Vagina (tissue), 2 donors: ENCODE measurements around the gene VAMP3. TPM values are rescaled to one million over a fixed set of nuclear protein-coding genes. Genes with fewer than 3 reads are reported as not detected.

Source experiments
- DNase-seq, 2 donors: peaks; one replicate each; pipeline ENCODE4 v3.0.0-alpha.2; 2017; ENCODE audit errors: extremely low spot score in 2 of 2
- H3K27ac ChIP-seq: fragments of 200-600 bp; sonication (generic); one replicate; pipeline ENCODE4 v1.5.1; 2019
- H3K27me3 ChIP-seq: fragments of 200-600 bp; sonication (generic); one replicate; pipeline ENCODE4 v1.5.1; 2019
- H3K36me3 ChIP-seq, 2 donors: fragments of 200-600 bp; sonication (generic); one replicate each; pipeline ENCODE4 v1.5.1; 2017 to 2019
- H3K4me1 ChIP-seq: fragments of 200-600 bp; sonication (generic); one replicate; pipeline ENCODE4 v1.5.1; 2019
- H3K4me3 ChIP-seq, 2 donors: fragments of 200-600 bp; sonication (generic); 1 replicate in 1 of 2; 2 replicates in 1 of 2; pipeline ENCODE4 v1.5.1; 2016 to 2019
- H3K9me3 ChIP-seq: fragments of 200-600 bp; sonication (generic); one replicate; pipeline ENCODE4 v1.5.1; 2019
- CTCF ChIP-seq, 3 experiments: fragments of 450-650 bp in 2 of 3; fragments of 200-600 bp in 1 of 3; sonication (generic) in 1 of 3; IDR thresholded peaks; one replicate each; pipeline ENCODE4 v1.5.1; 2017 to 2019; ENCODE audit warnings: antibody characterized with exemption in 3 of 3, mild to moderate bottlenecking in 2 of 3, moderate library complexity in 2 of 3
- POLR2A ChIP-seq, 2 donors: fragments of 450-650 bp; IDR thresholded peaks; one replicate each; pipeline ENCODE4 v1.6.1; 2017; ENCODE audit warnings: antibody characterized with exemption in 2 of 2, mild to moderate bottlenecking in 2 of 2, moderate library complexity in 2 of 2
- POLR2AphosphoS5 ChIP-seq, 2 donors: sonication (generic); formaldehyde crosslinking; IDR thresholded peaks; one replicate each; pipeline ENCODE4 v1.9.0; 2017; ENCODE audit warnings: antibody characterized with exemption in 2 of 2, mild to moderate bottlenecking in 2 of 2, low read depth in 1 of 2; ENCODE audit not compliant: insufficient read depth in 1 of 2
- intact Hi-C: fragments of 100-400 bp; cut with DNase I; formaldehyde crosslinking; loops from one replicate; pipeline ENCODE4 v1.15.1; 2023
- total RNA-seq: library from RNA; depleted of rRNA; stranded (reverse); fragments of >200 nt; gene quantifications from one replicate; pipeline ENCODE4 v1.2.3, GENCODE V29; 2016

The VAMP3 gene
- total RNA-seq, 1 donor from 2014 or later = 59.2 TPM

GRCh38 chr1:7781923-7782495, 10.9 kb downstream of the VAMP3 start:
- Histone ChIP-seq H3K9me3 (no peaks in the 10 kb centered on the region), H3K4me3 (no peak overlapping the region), H3K4me1 (peaks cover 11% of the 10 kb centered on the region), H3K36me3 (peaks cover 0 to 36% of the 10 kb centered on the region in 2 donors), H3K27me3 (no peaks in the 10 kb centered on the region), H3K27ac (peak overlapping the region; percentile 96)
- DNase-seq = no peak
- intact Hi-C loops = no loop called here
- TF ChIP-seq CTCF (IDR thresholded peaks at IDR 0.05) = no peak
- no peak for TF ChIP-seq POLR2AphosphoS5 (IDR thresholded peaks at IDR 0.05; ENCODE audit: insufficient read depth in 1 of 2, low read depth in 1 of 2)
- TF ChIP-seq POLR2A (IDR thresholded peaks at IDR 0.05) = no peak

DNA sequence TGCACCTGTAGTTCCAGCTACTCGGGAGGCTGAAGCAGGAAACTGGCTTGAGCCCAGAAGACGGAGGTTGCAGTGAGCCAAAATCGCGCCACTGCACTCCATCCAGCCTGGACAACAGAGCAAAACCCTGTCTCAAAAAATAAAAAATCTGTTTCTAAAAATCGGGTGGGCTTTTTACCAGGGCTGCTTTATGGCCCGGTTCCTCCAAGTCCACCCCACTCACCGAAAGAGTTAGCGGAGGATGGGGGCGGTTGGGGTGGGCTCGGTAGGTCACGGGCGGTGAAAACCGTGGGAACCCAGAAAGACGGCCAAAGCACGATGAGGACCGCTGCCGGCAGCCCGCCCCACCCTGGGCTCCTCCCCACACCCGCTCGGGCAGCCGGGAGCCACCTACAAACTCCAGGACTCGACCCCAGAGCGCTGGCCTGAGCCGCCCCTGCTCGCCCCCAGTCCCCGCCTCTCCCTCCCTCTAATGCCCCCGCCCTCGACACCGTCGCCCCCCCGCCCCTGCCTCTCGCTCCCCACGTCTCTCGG, 12.1 kb downstream of the VAMP3 start:
- H3K27ac ChIP-seq = peak overlapping the region; percentile 96
- intact Hi-C loops = no loop called here
- peak in 1 of 2 donors; percentile 89 for DNase-seq
- H3K4me3 ChIP-seq = peak overlapping the region; percentile 63 to 74
- peaks cover 11% of the 10 kb centered on the region for H3K4me1 ChIP-seq
- peaks cover 0 to 32% of the 10 kb centered on the region in 2 donors for H3K36me3 ChIP-seq
- no peaks in the 10 kb centered on the region for H3K27me3 ChIP-seq
- no peaks in the 10 kb centered on the region for H3K9me3 ChIP-seq
- peak in 1 of 2 donors; percentile 18 for TF ChIP-seq POLR2AphosphoS5 (IDR thresholded peaks at IDR 0.05; ENCODE audit: insufficient read depth in 1 of 2, low read depth in 1 of 2)
- TF ChIP-seq POLR2A (IDR thresholded peaks at IDR 0.05) = no peak

DNA sequence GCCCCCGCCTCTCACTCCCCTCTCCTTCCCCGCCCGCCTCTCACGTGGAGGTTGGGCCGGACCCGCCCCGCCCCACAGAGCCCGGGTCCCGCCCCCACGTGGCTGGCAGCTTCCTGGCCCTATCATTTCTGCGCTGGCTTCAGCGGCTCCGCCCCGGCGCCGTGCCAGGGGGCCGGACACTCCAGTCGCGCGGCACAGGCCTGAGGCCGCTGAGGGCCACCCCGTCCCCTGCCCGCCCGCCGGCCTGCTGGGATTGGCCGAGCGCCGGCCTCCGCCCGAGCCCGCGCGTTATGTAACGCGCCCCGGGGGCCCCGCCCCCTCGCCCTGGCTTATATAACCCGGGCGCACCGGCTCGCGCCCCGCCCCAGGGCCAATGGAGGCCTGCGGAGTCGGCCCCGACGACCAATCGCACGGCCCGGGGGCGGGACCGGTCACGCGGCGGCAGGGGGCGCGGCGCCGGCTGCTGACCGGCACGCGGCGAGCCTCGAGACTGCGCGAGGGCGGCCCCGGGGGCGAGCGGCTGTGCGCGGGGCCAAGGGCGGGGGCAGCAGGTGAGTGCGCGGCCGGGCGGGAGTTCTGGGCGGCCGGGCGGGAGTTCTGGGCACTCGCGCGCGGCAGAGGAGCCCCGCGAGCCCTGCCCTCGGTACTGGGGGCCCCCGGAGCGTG, 12.9 kb downstream of the VAMP3 start, which contains the start of gene PER3:
TSS of gene PER3 (plus strand) at position 466 of the 666 bp plus-strand sequence. CDS start 587 bp downstream, outside the sequence.
- Histone ChIP-seq H3K27me3 (no peaks in the 10 kb centered on the region), H3K36me3 (peaks cover 0 to 30% of the 10 kb centered on the region in 2 donors), H3K4me1 (peaks cover 11% of the 10 kb centered on the region), H3K27ac (peak within 1 kb of the TSS; percentile 96), H3K9me3 (no peaks in the 10 kb centered on the region), H3K4me3 (peak within 1 kb of the TSS; percentile 63 to 74)
- DNase-seq = peak; percentile 98
- TF ChIP-seq CTCF (IDR thresholded peaks at IDR 0.05) (no peak), POLR2AphosphoS5 (IDR thresholded peaks at IDR 0.05; ENCODE audit: insufficient read depth in 1 of 2, low read depth in 1 of 2) (peak in 1 of 2 donors; percentile 13), POLR2A (IDR thresholded peaks at IDR 0.05) (peak in 1 of 2 donors; percentile 45)
- intact Hi-C loops = no loop called here

DNA sequence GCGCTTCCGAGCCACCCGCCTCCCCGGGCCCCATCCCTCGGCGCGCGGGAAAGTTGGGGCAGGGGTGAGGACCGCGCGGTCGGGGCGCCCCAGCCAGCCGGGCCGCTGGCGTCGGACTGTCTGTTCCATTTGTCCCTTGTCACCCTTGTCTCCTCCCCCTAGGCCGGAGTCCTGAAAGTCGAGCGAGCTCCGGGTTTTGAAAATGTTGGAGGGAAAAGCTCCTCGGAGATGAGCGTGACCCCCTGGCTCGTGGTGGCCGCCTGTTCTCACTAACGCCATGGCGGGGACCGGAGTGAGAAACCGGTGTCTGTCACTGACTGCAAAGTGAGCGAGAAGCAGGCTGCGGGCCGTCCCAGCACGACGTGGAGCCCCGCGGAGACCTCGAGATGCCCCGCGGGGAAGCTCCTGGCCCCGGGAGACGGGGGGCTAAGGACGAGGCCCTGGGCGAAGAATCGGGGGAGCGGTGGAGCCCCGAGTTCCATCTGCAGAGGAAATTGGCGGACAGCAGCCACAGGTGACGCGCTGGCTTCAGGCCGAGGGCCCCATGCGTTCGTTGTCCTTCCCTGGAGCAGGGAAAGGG, 13.5 kb downstream of the VAMP3 start:
- no peaks in the 10 kb centered on the region for H3K27me3 ChIP-seq
- H3K4me3 ChIP-seq = peak overlapping the region; percentile 63 to 74
- TF ChIP-seq CTCF (IDR thresholded peaks at IDR 0.05) (no peak), POLR2A (IDR thresholded peaks at IDR 0.05) (no peak), POLR2AphosphoS5 (IDR thresholded peaks at IDR 0.05; ENCODE audit: insufficient read depth in 1 of 2, low read depth in 1 of 2) (peak in 1 of 2 donors; percentile 38)
- peaks cover 11% of the 10 kb centered on the region for H3K4me1 ChIP-seq
- peak in 1 of 2 donors; percentile 89 for DNase-seq
- H3K36me3 ChIP-seq = peaks cover 0 to 32% of the 10 kb centered on the region in 2 donors
- H3K27ac ChIP-seq = peak overlapping the region; percentile 95
- intact Hi-C loops = no loop called here
- no peaks in the 10 kb centered on the region for H3K9me3 ChIP-seq

DNA sequence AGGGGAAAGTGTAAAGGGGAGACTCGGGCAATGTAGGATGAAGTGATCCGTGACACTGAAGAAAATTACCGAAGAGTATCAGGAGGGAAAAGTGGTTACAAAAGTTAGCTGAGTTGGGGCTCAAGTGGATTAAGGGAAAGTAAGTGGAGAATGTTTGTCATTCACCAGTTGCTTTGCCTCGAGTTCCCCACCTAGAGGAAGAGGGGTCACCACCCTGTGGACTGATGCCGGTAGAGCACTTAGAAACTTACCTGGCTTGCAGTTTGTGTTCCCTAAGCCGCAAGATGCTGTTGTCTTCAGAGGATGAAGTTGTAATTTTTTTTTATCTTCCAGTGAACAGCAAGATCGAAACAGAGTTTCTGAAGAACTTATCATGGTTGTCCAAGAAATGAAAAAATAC, 14.0 kb downstream of the VAMP3 start:
- Histone ChIP-seq H3K4me3 (peak overlapping the region; percentile 63 to 74), H3K27me3 (no peaks in the 10 kb centered on the region), H3K4me1 (peaks cover 11% of the 10 kb centered on the region), H3K36me3 (peaks cover 0 to 32% of the 10 kb centered on the region in 2 donors), H3K27ac (peak overlapping the region; percentile 95), H3K9me3 (no peaks in the 10 kb centered on the region)
- TF ChIP-seq POLR2AphosphoS5 (IDR thresholded peaks at IDR 0.05; ENCODE audit: insufficient read depth in 1 of 2, low read depth in 1 of 2) (no peak), POLR2A (IDR thresholded peaks at IDR 0.05) (no peak), CTCF (IDR thresholded peaks at IDR 0.05) (no peak)
- intact Hi-C loops = no loop called here
- DNase-seq = no peak
